Measurements from ENCODE around the gene RUNX3.

DNA sequence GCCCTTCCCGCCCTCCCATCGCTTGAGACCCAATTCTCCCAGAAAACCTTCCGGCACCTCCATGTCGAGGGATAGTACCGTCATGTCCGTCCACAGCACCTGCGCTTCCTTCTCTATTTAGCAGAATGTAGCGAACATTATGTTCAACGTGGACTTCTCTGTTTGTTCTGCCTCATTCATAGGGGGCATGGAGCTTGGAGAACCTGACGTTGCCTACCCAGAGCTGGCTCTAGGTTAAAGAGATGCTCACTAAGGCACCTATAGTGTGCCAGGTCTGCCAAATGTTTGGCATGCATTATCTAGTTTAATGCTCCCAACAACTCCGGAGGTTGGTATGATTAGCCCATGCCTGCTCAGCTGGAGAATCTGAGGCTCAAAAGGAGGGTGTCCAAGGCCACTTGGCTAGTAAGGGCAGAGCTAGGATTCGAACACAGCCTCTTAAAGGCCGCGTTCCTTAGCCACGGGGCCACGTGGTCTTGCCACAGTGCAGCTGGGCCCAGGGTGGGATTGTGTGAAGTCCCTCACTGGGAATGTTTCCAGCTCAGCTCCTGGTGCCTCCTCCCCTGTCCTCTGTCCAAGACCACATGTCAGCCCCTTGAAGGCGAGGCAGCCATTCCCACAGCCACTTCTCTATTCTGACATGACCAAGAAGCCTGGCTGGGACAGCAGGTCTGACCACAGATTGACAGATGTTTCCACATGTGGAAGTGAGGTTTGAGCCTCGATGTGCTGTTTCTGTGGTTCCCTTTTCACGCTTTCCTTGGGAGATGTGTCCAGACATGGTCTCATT, 57.8 kb downstream of the RUNX3 start:
- TF ChIP-seq ZNF555 (tag by site-specific recombination; conservative IDR thresholded peaks at IDR 0.05) (no peak), BCL6B (tag by site-specific recombination; IDR thresholded peaks at IDR 0.05) (no peak), ZNF184 (tag by site-specific recombination; IDR thresholded peaks at IDR 0.05) (no peak), ATF2 (tag by site-specific recombination; IDR thresholded peaks at IDR 0.05; ENCODE audit: low read depth) (no peak), ZBTB26 (tag by site-specific recombination; optimal IDR thresholded peaks at IDR 0.05) (no peak), ZNF664 (tag by site-specific recombination; IDR thresholded peaks at IDR 0.05) (no peak), ZNF280C (tag by site-specific recombination; IDR thresholded peaks at IDR 0.05) (no peak), PBX3 (CRISPR knock-in tag; IDR thresholded peaks at IDR 0.05) (no peak)
- TF ChIP-seq, protein P1, sequence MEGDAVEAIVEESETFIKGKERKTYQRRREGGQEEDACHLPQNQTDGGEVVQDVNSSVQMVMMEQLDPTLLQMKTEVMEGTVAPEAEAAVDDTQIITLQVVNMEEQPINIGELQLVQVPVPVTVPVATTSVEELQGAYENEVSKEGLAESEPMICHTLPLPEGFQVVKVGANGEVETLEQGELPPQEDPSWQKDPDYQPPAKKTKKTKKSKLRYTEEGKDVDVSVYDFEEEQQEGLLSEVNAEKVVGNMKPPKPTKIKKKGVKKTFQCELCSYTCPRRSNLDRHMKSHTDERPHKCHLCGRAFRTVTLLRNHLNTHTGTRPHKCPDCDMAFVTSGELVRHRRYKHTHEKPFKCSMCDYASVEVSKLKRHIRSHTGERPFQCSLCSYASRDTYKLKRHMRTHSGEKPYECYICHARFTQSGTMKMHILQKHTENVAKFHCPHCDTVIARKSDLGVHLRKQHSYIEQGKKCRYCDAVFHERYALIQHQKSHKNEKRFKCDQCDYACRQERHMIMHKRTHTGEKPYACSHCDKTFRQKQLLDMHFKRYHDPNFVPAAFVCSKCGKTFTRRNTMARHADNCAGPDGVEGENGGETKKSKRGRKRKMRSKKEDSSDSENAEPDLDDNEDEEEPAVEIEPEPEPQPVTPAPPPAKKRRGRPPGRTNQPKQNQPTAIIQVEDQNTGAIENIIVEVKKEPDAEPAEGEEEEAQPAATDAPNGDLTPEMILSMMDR (tag by site-specific recombination; IDR thresholded peaks at IDR 0.05), result no peak

Data from HEK293 (cell line).